Subcutaneous adipose tissue (tissue), 4 donors: ENCODE data around the gene PTCD1. TPM values are rescaled to one million over a fixed set of nuclear protein-coding genes. Genes with fewer than 3 reads are reported as not detected.

Experiments used
- total RNA-seq, 4 donors: library from RNA; depleted of rRNA; stranded (reverse); fragments of >200 nt; gene quantifications; one replicate each; pipeline ENCODE4 v1.1.0, GENCODE V29; 2016
- TF ChIP-seq, protein P1 (sequence below): fragments of 450-650 bp; IDR thresholded peaks from one replicate; pipeline ENCODE4 v1.5.1; 2016; ENCODE audit warnings: low read depth, mild to moderate bottlenecking, control low read depth, antibody characterized with exemption, moderate library complexity

Gene PTCD1
- total RNA-seq, 4 donors from 2014 or later: 3.7 to 11.9 (median 5.3) TPM

DNA sequence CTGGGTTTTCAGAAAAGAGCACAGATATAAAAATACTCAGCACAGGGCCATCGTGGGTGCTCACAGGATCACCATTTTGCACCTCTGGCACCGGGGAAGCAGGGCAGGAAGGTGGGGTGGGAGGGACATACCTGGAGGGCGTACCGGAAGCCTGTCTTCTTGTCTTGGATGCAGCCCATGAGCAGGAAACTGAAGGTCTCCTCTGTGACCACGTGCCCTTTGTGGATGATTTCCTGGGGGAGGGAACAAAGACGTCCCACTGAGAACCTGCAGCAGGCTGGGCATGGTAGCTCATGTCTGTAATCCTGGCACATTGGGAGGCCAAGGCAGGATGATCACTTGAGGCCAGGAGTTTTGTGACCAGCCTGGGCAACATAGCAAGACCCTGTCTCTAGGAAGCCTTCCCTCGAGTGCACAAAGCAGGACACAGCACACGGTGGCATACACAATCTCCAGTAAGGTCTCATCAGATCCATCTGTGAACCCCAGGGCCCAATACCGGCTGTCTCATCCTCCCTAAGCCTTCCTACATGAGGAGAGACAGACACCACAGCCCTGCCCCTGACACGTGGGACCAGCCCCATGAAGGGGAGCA lies 9.5 kb downstream of the PTCD1 start:
- TF ChIP-seq, protein P1, sequence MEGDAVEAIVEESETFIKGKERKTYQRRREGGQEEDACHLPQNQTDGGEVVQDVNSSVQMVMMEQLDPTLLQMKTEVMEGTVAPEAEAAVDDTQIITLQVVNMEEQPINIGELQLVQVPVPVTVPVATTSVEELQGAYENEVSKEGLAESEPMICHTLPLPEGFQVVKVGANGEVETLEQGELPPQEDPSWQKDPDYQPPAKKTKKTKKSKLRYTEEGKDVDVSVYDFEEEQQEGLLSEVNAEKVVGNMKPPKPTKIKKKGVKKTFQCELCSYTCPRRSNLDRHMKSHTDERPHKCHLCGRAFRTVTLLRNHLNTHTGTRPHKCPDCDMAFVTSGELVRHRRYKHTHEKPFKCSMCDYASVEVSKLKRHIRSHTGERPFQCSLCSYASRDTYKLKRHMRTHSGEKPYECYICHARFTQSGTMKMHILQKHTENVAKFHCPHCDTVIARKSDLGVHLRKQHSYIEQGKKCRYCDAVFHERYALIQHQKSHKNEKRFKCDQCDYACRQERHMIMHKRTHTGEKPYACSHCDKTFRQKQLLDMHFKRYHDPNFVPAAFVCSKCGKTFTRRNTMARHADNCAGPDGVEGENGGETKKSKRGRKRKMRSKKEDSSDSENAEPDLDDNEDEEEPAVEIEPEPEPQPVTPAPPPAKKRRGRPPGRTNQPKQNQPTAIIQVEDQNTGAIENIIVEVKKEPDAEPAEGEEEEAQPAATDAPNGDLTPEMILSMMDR: no peak

DNA sequence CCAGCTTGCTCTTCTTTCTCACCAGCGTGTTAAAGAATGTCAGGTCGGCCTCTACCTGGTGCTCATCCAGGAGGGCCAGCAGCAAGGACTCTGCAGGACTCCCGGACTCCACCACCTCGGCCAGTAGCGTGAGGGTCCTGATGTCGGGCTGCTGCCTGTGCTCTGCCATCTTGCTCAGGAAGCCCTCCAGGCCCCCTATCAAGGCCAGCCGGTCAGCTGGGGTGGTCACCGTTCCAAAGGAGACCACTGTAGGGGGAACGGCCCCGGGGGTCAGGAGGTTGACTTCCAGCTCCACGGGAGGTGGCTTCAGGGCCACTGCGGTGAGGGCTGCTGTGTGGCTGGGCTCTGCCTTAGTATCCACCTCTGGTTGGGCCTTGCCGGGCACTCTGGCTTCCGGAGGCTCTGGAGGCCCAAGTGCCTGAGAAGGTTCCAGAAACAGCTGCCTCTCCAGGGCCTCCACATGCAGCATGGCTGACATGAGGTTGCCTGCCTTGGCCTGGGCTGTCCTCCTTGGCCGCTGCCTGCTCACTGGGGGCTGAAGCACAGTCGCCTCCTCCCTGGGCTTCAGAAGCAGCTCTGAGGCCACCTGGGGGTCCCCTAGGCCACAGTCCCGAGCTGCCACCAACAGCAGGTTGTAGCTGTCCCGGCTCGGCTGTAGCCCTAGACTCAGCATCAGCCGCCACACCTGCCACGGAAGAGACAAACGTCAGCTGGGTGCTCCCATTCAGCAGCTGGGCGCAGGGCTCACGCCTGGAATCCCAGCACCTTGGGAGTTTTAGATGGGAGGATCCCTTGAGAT lies 13.5 kb downstream of the PTCD1 start:
- TF ChIP-seq, protein P1: no peak

DNA sequence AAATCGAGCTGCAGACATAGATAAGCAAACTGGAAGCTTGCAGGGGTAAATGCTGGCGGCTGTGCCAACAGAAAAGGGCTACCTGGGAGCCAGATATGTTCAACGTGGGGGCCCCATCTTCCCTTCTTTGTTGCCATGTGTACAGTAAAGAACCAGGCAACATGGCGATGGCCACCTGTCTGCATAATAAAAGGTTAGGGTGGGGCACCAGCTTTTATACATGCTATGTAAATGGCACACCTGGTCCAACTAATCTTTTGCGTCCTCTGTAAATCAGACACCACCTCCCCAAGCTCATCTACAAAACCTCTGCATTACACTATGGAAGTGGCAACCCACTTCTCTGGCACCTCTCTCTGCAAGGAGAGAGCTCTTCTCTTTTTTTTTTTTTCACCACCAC lies 16.0 kb downstream of the PTCD1 start:
- TF ChIP-seq, protein P1: no peak

DNA sequence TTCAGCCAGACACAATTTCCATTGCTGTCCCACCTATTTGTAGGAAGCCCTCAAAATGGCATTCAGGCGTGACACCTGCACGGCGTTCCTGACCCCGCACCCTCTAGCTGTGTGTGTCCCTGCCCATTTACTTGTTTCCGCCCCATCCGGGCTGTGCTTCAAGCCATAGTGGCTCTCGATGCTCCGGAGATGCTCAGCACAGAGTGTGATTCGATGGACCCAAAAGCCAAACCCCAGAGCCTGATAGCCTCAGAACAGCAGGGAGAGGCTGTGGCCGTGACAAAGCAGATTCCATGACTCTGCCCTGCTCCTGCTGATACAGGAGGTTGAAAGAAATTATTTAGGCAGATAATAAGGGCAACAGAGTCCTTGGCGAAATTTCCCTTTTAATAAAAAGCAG lies 16.4 kb downstream of the PTCD1 start:
- TF ChIP-seq, protein P1: no peak

- TF ChIP-seq, protein P1: no peak
Measured at GRCh38 chr7:99420986-99421385, 17.6 kb downstream of the PTCD1 start.

DNA sequence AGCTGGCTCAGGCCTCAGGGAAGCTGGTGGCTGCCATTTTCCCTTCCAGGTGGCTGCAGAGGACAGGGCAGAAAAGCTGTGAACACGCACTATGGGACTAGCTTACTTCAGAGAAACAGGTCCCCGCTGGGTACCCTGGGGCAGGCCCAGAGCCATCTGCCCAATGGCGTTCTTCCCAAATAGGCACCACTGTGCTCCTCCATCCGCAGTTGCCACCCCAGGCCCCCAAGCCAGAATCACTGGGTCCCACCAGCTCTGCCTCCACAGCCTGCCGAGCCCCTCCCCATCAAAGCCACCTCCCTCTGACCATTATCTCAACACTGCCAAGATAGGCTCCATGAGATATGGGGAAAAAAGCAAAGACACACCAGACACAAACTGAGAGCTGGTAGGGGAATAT lies 18.4 kb downstream of the PTCD1 start:
- TF ChIP-seq, protein P1: no peak

- TF ChIP-seq, protein P1: no peak
Measured at GRCh38 chr7:99419323-99420021, 19.1 kb downstream of the PTCD1 start.
